CD14-positive monocyte (primary cell): ENCODE results near the gene LGALS4. TPM values are rescaled to one million over a fixed set of nuclear protein-coding genes. Genes with fewer than 3 reads are reported as not detected.
A peak's percentile ranks its signal among the peaks of the same experiment; 100 is the strongest.

Experiments used
- DNase-seq, 3 donors: peaks; one replicate each; pipeline ENCODE4 v3.0.0-alpha.2; 2011 to 2022
- H2AFZ ChIP-seq: 2 replicates; pipeline ENCODE4 v1.6.0; 2012; ENCODE audit warnings: mild to moderate bottlenecking, low read depth, low read length, inconsistent platforms; ENCODE audit not compliant: insufficient read depth, poor library complexity, severe bottlenecking
- H3K27ac ChIP-seq, 2 donors: 1 replicate in 1 of 2; 2 replicates in 1 of 2; pipeline ENCODE4 v1.5.1; 2012 to 2013; ENCODE audit warnings: low read length in 2 of 2, control low read depth in 1 of 2, inconsistent platforms in 1 of 2, low read depth in 1 of 2, mild to moderate bottlenecking in 1 of 2
- H3K27me3 ChIP-seq, 2 donors: one replicate each; pipeline versions ENCODE4 v1.6.0 to v1.6.1; 2011 to 2013; ENCODE audit warnings: low read length in 2 of 2; ENCODE audit not compliant: control insufficient read depth in 2 of 2, insufficient read depth in 2 of 2
- H3K36me3 ChIP-seq, 2 donors: replicated peaks in 1 of 2; 1 replicate in 1 of 2; 2 replicates in 1 of 2; pipeline versions ENCODE4 v1.5.1 to v1.6.1; 2012 to 2013; ENCODE audit warnings: low read length in 2 of 2, control low read depth in 1 of 2, inconsistent platforms in 1 of 2, mild to moderate bottlenecking in 1 of 2; ENCODE audit not compliant: insufficient read depth in 2 of 2, control insufficient read depth in 1 of 2
- H3K4me1 ChIP-seq, 2 donors: 1 replicate in 1 of 2; 2 replicates in 1 of 2; pipeline versions ENCODE4 v1.5.1 to v1.6.1; 2012 to 2013; ENCODE audit warnings: low read length in 2 of 2, control low read depth in 1 of 2, inconsistent platforms in 1 of 2, mild to moderate bottlenecking in 1 of 2, moderate library complexity in 1 of 2; ENCODE audit not compliant: insufficient read depth in 2 of 2, control insufficient read depth in 1 of 2
- H3K4me2 ChIP-seq: replicated peaks from 2 replicates; pipeline ENCODE3; 2012; ENCODE audit warnings: low read length, moderate library complexity, mild to moderate bottlenecking; ENCODE audit not compliant: poor library complexity, severe bottlenecking; ENCODE audit errors: extremely low read depth
- H3K4me3 ChIP-seq, 3 experiments: fragments of 200-600 bp in 1 of 3; sonication (generic) in 1 of 3; replicated peaks in 1 of 3; 1 replicate in 2 of 3; 2 replicates in 1 of 3; pipeline ENCODE4 v1.5.1; 2011 to 2013; ENCODE audit warnings: low read length in 3 of 3, mild to moderate bottlenecking in 3 of 3, control low read depth in 2 of 3, low read depth in 2 of 3, inconsistent platforms in 1 of 3, moderate library complexity in 1 of 3
- H3K79me2 ChIP-seq: 2 replicates; pipeline ENCODE4 v1.6.0; 2012; ENCODE audit warnings: mild to moderate bottlenecking, control low read depth, inconsistent platforms, low read length, moderate library complexity; ENCODE audit not compliant: insufficient read depth
- H3K9ac ChIP-seq: 2 replicates; pipeline ENCODE4 v1.6.0; 2017; ENCODE audit warnings: low read length, mild to moderate bottlenecking; ENCODE audit not compliant: insufficient read depth, poor library complexity, severe bottlenecking
- H3K9me3 ChIP-seq, 2 donors: replicated peaks in 1 of 2; 1 replicate in 1 of 2; 2 replicates in 1 of 2; pipeline versions ENCODE4 v1.5.1 to v1.6.1; 2012 to 2013; ENCODE audit warnings: low read length in 2 of 2, control low read depth in 1 of 2; ENCODE audit not compliant: control insufficient read depth in 1 of 2, insufficient read depth in 1 of 2
- H4K20me1 ChIP-seq: 2 replicates; pipeline ENCODE4 v1.6.0; 2012; ENCODE audit warnings: mild to moderate bottlenecking, low read length, control low read depth, moderate library complexity; ENCODE audit not compliant: insufficient read depth
- H3K27ac Mint-ChIP-seq, 7 donors: one replicate each; pipeline ENCODE4 v1.8.0; 2020; ENCODE audit warnings: mild to moderate bottlenecking in 7 of 7, mixed read lengths in 7 of 7, moderate library complexity in 6 of 7, inconsistent platforms in 2 of 7
- H3K27me3 Mint-ChIP-seq, 3 donors: one replicate each; pipeline ENCODE4 v1.8.0; 2021 to 2022; ENCODE audit warnings: low read depth in 3 of 3, mild to moderate bottlenecking in 3 of 3, mixed read lengths in 3 of 3, moderate library complexity in 3 of 3, inconsistent platforms in 1 of 3
- H3K36me3 Mint-ChIP-seq, 2 donors: one replicate each; pipeline ENCODE4 v1.8.0; 2020; ENCODE audit warnings: mixed read lengths in 2 of 2, inconsistent platforms in 1 of 2, mild to moderate bottlenecking in 1 of 2
- H3K4me1 Mint-ChIP-seq: one replicate; pipeline ENCODE4 v1.8.0; 2020; ENCODE audit warnings: mild to moderate bottlenecking, mixed read lengths
- H3K4me3 Mint-ChIP-seq, 2 donors: one replicate each; pipeline ENCODE4 v1.8.0; 2020; ENCODE audit warnings: mild to moderate bottlenecking in 2 of 2, mixed read lengths in 2 of 2, moderate library complexity in 1 of 2
- H3K9me3 Mint-ChIP-seq, 7 donors: one replicate each; pipeline ENCODE4 v1.8.0; 2020 to 2022; ENCODE audit warnings: mixed read lengths in 7 of 7, mild to moderate bottlenecking in 6 of 7, moderate library complexity in 6 of 7, inconsistent platforms in 2 of 7
- WGBS: methylation state at CpG from one replicate; pipeline ENCODE4 v1.1.5; 2013; ENCODE audit warnings: missing lambda C conversion rate; ENCODE audit not compliant: insufficient coverage; 5-methylcytosine and 5-hydroxymethylcytosine counted together
- intact Hi-C, 2 donors: fragments of 100-400 bp; cut with micrococcal nuclease; formaldehyde crosslinking; loops; one replicate each; pipeline versions ENCODE4 v1.15.0 to v1.15.1; 2023
- polyA plus RNA-seq, 3 donors: library from polyadenylated mRNA; depleted of rRNA in 1 of 3; unstranded in 2 of 3; stranded (reverse) in 1 of 3; fragments of 300-500 nt in 2 of 3; fragments of >200 nt in 1 of 3; fragmentation: Illumina TruSeq in 2 of 3; gene quantifications; 1 replicate in 2 of 3; 2 replicates in 1 of 3; pipeline ENCODE4 v1.2.3, GENCODE V29; 2012 to 2021
- TF ChIP-seq, protein P1 (sequence below): fragments of 200-600 bp; IDR thresholded peaks from one replicate; pipeline ENCODE4 v1.8.0; 2022; ENCODE audit warnings: antibody characterized with exemption, mild to moderate bottlenecking

LGALS4 gene
- polyA plus RNA-seq, 3 donors, result 1.7 TPM; not detected in 2

- H3K36me3 Mint-ChIP-seq, result peaks cover 4 to 7% of the 10 kb centered on the region in 2 donors
- H3K4me3 Mint-ChIP-seq, result peak overlapping the region; percentile 89 to 96
- peaks cover 36% of the 10 kb centered on the region for H3K4me1 Mint-ChIP-seq
- Histone ChIP-seq H3K36me3 (peaks cover 0 to 4% of the 10 kb centered on the region in 2 donors), H2AFZ (peak overlapping the region; percentile 80), H3K79me2 (peaks cover 20% of the 10 kb centered on the region), H3K4me2 (peak overlapping the region; percentile 90), H3K27ac (peak overlapping the region; percentile 93 to 98), H4K20me1 (peaks cover 10% of the 10 kb centered on the region), H3K27me3 (no peaks in the 10 kb centered on the region), H3K9me3 (no peaks in the 10 kb centered on the region), H3K4me3 (peak overlapping the region in 1 of 3 experiments; percentile 90), H3K4me1 (peaks cover 36 to 45% of the 10 kb centered on the region in 2 donors), H3K9ac (peak overlapping the region; percentile 99)
- peaks cover 0 to 7% (median 5%) of the 10 kb centered on the region in 3 donors for H3K27me3 Mint-ChIP-seq
- H3K27ac Mint-ChIP-seq, result peak overlapping the region in 6 of 7 donors; percentile 92 to 99 (median 94)
- 98% methylated on average over 11 of the region's 17 CpGs for whole genome bisulfite sequencing
- peaks cover 0 to 3% (median 0%) of the 10 kb centered on the region in 7 donors for H3K9me3 Mint-ChIP-seq
- TF ChIP-seq, protein P1, sequence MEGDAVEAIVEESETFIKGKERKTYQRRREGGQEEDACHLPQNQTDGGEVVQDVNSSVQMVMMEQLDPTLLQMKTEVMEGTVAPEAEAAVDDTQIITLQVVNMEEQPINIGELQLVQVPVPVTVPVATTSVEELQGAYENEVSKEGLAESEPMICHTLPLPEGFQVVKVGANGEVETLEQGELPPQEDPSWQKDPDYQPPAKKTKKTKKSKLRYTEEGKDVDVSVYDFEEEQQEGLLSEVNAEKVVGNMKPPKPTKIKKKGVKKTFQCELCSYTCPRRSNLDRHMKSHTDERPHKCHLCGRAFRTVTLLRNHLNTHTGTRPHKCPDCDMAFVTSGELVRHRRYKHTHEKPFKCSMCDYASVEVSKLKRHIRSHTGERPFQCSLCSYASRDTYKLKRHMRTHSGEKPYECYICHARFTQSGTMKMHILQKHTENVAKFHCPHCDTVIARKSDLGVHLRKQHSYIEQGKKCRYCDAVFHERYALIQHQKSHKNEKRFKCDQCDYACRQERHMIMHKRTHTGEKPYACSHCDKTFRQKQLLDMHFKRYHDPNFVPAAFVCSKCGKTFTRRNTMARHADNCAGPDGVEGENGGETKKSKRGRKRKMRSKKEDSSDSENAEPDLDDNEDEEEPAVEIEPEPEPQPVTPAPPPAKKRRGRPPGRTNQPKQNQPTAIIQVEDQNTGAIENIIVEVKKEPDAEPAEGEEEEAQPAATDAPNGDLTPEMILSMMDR, result no peak
- no peak for DNase-seq
- intact Hi-C loops, result loop anchor here (2.0 to 5.0 kb wide), 2 partner anchors 16 to 44 kb away; partner anchors contain the start of genes NFKBIB (in 1 of the 2) and SIRT2 (in 1 of the 2)
These were observed 40.5 kb upstream of the LGALS4 start for GRCh38 chr19:38853214-38853613.

DNA sequence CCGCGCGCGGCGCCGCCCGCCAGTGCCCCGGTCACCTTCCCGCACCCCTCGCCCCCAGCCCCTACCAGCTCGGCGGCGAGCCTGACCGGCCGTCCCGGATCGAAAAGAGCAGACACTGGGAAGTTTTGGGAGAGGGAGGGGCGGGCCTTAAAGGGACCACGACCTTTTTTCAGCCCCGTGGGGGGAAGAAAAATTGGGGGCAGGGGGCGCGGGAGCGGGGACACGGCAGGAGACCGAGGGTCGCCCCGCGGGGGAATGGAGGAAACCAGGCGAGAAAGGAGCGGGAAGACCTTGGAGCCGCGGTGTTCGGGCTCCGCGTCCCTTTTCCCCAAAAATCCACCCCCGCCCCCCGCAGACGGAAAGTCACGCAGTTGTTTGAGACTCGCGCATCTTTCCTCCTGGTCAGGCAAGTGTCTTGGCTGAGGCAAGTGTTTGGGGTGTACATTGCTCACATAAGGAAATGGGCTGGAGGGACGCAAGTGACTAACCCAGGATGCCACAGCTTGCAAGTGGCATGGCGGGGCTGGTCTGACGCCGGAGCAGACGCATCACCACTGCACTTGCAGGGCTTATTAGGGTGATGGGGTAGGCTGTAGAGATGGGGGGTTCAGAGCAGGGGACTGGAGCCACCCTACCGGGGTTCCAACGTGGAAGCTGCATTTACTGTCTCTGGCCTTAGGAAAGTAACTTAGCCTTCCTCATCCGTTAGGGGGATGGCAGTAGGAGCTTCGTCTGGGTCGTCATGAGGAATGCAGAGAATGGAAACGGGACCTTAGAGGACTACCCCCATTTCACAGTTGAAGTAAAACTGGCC lies 39.7 kb upstream of the LGALS4 start:
- H3K9ac ChIP-seq, result peak overlapping the region; percentile 99
- Mint-ChIP-seq H3K36me3 (peaks cover 8 to 15% of the 10 kb centered on the region in 2 donors), H3K9me3 (peaks cover 0 to 3% (median 0%) of the 10 kb centered on the region in 7 donors), H3K4me3 (peak overlapping the region; percentile 89 to 96), H3K27ac (peak overlapping the region; percentile 92 to 99 (median 94)), H3K4me1 (peaks cover 34% of the 10 kb centered on the region), H3K27me3 (peaks cover 0 to 7% (median 5%) of the 10 kb centered on the region in 3 donors)
- H3K27ac ChIP-seq, result peak overlapping the region; percentile 93 to 98
- TF ChIP-seq, protein P1, result no peak
- DNase-seq, result peak; percentile 83 to 95 (median 87)
- 1% methylated on average over 14 of the region's 52 CpGs for WGBS
- peaks cover 4 to 11% of the 10 kb centered on the region in 2 donors for H3K36me3 ChIP-seq
- H3K79me2 ChIP-seq, result peaks cover 28% of the 10 kb centered on the region
- peak overlapping the region; percentile 90 for H3K4me2 ChIP-seq
- peaks cover 18% of the 10 kb centered on the region for H4K20me1 ChIP-seq
- peaks cover 36 to 48% of the 10 kb centered on the region in 2 donors for H3K4me1 ChIP-seq
- H2AFZ ChIP-seq, result peak overlapping the region; percentile 80
- H3K27me3 ChIP-seq, result no peaks in the 10 kb centered on the region
- intact Hi-C loops, result loop anchor here (2.0 to 5.0 kb wide), 2 partner anchors 16 to 45 kb away; partner anchors contain the start of genes NFKBIB (in 1 of the 2) and SIRT2 (in 1 of the 2)
- H3K4me3 ChIP-seq, result peak overlapping the region; percentile 83 to 90 (median 84)
- H3K9me3 ChIP-seq, result no peaks in the 10 kb centered on the region
